Stimulated activated CD4-positive, alpha-beta T cell treated with anti-CD3 and anti-CD28 coated beads, Interleukin-12 subunit alpha, Interleukin-12 subunit beta, amount 100 ng/mL, for 24 hours (primary cell): ENCODE data around the gene TMEFF2.
"Not testable (repeated sequence)": the region's sequence is repeated elsewhere in the genome, so short reads cannot be mapped to it uniquely, and the experiment has no call there.

ENCODE experiments used
- DNase-seq, 2 experiments: peaks; one replicate each; pipeline ENCODE4 v3.0.0-alpha.2; 2020; ENCODE audit warnings: low read depth in 2 of 2

Gene TMEFF2

DNA sequence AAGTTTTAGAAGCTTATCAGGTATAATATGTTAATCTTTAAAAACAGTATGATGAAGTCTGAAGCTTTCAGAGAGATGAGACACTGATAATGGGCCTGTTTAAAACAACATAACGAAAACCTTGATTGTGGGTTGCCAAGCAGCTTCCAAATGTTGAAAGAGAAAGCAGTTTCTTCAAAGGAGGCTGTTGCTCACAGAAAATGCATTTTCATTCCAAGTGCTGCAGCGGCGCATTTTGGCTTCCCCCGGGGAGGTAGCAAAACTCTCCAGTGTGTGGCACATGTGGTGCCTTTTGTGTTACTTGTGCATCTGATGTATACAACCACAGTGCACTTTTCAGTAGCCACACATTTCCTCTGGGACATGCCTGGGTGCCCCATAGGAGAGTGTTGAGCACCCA lies 66.1 kb downstream of the TMEFF2 start:
- DNase-seq: no peak

DNA sequence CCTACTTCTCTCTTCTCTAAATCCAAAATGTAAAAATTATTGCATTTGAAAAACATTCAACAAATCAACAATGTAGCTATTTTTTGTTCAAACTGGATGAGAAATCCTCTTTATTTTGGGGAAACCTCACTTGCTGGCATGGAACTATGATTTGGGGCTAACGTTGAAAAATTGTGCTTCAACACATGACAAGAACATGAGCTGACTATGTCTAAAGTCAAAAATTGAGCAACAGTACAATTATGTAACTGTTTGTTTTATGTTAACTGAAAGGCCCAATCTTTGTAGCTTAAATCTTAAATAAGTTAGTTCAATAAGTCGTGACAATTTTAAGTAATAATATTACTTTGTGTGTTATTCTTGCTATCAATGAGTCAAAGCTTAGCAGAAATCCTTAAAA lies 67.3 kb downstream of the TMEFF2 start:
- DNase-seq: no peak

DNA sequence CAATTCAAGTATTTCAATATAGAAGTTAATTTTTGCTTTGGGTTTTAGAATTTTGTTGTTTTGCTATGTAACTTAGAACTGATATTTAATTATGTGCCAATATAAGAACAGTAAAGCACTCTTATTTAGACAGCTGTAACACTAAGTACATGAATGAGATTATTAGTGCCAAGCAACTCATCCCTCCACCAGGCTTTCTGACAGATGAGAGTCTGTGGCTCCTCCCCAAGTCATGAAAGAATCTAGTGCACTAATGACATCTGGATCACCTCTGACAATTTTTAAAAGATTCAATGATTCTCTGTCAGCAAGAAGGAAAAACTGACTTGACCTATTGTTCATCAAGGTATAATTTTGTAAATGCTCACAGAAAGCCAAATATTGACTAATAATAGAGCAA lies 67.8 kb downstream of the TMEFF2 start:
- DNase-seq: no peak

DNA sequence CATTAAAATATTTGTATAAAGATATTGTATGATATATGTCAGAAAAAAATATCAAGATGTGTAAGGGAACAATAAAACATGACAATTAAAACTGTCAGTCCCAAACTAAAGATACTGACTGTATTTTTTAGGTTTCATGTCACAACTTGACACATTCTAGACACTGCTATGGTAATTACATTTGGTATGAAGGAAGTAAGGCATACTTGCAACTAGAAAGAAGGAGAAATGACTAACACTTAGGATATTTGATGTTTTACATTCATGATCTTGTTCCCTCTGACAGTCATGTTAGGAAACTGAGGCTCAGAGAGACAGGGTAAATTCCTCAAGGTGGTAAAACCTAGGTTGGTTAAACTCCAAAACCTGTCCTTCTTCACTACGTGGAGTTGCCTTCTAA lies 68.3 kb downstream of the TMEFF2 start:
- DNase-seq: no peak

DNA sequence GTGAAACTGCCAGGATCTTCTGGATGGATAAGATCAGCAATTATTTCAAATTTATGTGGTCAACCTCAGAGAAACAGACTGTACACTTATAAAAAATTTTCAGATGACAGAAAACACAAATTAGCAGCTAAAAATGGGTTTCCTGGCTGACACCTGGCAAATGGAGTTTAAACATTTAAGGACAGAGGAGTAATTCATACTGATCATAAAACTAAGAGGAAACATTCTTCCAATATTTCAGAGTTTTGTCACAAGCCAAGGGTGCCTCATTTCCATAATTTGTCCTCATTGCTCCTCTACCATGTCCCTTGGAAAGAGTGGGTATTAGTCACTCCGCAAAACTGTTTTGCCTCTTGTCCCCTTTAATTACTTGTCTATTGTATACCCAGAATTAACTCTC lies 70.2 kb downstream of the TMEFF2 start:
- no peak for DNase-seq

DNA sequence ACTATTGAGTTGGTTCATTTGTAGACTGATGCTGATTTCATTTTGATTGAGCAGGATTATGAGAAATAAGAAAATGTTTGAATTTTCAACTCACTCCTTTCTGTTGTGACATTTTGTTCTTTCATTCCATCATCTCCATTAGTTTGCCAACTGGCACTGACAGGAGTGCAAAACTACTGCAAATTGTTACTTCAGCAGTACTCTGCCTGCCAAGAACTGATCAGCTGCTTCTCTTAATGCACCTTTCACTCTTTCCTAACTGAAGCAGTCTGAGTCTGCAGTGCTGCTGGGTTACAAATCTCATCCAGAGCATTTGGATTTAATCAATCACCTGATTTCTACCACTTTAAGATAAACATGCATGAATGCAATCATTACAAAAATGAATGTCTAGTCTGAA lies 70.9 kb downstream of the TMEFF2 start:
- DNase-seq: no peak

DNA sequence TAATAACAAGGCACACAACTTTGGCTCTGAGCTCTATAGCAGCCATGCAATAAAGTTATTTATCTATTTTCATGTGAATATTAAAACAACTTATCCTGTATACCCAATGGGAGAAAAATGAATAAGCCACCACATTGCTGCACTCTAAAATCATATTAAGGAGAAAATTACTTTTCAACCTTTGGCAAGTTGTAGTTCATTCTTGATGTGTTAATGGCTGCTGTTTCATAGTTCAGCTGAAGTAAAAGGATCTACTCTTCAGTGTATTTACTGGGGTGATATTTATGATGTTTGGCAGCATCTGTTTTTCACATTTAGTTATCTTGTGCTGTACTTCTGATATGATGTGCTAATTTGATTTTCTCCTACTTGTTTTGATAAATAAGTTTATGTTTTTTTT lies 71.8 kb downstream of the TMEFF2 start:
- no peak for DNase-seq

DNA sequence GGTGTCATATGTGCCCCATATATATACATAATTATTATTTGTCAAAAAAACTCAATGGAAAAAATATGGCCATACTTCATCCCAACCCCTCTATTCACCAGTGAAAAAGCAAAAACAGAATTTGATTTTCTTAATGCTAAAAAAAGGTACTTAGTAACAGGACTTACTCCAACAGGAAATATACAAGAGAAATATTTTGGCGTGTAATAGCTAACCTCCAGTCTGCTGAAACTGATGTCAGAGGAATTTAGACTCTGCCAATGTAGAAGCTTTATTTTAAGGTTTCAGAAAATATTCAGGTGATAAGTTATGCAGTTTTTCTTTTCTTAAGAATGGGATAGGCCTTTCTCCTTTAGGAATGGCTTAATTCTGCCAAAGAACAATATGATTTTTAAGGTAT lies 72.6 kb downstream of the TMEFF2 start:
- DNase-seq: no peak

DNA sequence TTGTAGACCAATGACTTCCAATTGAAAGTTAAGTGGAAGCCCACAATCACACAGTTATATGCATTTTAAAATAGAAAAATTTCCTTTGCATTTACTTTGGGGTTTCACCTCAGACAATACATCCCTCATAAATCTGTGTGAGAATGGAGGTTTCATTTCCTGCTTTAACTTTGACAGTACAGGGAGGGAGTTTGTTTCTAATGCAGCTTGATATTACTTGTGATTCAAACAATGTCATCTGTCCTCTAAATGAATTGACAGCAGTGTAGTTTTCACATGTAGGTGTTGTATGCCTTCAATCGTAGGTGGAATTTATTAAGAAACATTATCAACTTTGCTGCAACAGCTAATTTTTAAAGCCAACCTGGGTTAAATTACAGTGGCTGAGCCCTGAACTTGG lies 75.2 kb downstream of the TMEFF2 start:
- DNase-seq: no peak

DNA sequence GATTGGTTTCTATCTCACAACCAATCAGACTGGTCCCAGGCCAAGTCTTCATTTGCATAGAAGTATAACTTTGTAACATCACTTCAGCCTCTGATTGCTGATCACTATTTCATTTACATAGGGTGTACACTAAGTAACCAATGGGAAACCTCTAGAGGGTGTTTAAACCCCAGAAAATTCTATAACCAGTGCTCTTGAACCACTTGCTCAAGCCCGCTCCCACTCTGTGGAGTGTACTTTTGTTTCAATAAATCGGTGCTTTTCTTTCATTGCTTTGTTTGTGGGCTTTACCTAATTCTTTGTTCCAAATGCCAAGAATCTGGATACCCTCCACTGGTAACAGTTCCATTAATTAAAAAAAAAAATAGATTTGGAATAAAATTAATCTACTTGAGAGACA lies 77.0 kb downstream of the TMEFF2 start:
- DNase-seq: no peak

DNA sequence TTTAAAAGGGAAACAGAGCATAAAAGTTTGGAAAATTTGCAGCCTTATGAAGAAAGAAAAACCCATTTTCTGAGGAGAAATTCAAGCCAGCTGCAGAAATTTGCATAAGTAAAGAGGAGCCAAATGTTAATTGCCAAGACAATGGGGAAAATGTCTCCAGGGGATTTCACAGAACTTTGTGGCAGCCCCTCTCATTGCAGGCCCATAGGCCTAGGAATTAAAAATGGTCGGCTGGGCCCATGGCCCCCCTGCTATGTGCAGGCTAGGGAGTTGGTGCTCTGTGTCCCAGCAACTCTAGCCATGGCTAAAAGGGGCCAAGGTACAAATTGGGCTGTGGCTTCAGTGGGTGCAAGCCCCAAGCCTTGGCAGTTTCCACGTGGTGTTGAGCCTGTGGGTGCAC lies 83.2 kb downstream of the TMEFF2 start:
- not testable (repeated sequence) for DNase-seq

DNA sequence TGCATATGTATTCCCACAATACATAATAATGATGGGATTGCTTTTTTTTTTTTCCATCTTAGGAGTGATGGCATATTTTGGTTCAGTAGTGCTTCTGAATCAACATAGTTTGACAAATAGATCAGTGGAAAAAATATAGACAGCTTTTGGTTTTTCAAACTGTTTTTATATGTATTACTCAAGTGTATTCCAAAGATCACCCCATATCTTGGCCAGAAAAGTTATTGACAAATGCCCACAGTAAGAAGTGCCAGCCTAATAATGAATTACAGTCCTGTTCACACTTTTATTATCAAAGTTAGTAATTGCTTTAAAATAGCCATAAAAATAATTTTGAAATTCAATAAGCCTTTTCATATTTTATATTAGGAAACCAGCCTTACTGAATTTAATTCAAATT lies 95.0 kb downstream of the TMEFF2 start:
- DNase-seq: no peak

DNA sequence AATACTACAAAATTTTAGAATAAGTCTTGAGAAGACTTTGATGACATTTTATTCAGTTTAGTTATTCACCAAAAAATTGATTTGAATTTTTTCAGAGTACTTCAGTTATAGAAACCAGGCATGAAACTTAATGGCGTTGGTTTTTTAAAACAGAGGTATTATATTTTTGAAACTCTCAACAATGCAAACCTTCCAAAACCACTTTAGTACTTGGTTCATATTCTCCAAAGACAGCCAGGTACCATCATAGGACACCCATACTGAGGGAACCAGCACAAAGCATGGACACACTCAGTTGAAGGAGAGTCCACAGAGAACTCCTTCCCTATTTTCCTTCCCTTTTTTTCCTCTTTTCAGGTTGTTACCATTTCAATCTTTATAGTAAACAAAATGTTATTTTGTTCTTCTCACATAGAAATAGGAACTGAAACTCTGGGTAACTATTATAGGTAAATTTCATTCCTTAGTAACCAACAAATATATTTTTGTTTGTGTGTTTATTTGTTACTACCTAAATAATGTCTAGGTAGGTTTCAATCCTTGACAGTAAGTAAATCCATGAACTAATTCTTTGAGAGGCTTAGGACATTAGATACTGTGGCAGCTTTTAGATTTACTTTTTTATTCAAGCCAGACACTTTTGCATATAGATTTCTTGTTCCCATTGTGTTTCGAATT lies 95.8 kb downstream of the TMEFF2 start:
- DNase-seq: no peak

DNA sequence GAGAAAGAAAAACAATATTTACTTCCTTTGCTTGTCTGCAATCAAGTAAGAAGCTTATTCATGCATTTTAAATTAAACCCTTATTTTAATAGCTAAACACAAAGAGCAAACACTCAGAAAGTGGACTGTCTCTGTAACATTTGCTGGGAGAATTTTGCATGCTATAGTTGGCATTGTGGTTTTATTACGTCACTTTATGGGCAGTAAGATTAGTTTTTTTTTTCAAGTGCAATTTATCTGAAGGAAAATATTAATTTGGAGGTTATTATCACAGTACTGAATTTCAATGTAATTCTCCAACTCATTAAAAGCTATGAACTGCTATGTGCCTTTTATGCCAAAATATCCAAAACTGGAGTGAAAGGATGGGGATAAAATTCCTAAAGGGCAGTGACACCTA lies 103.3 kb downstream of the TMEFF2 start:
- DNase-seq: no peak

DNA sequence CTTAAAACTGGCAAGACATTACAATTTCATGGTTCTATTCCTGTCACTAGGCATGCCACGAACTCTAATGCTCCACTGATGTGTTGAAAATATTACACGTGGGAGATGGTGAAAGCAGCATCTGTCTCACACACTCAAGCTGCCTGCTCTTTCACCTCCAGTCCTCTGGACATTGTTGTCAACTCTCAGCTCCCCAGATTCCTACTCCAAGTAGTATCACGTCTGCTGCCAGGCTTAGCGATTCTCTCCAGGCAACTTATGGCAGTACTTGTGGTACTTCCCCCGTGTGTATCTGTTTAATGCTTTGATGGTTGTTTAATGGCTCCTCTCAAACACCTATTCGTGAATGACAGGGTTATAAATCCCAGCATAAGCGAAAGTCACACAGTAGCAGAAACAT lies 103.8 kb downstream of the TMEFF2 start:
- DNase-seq: no peak

DNA sequence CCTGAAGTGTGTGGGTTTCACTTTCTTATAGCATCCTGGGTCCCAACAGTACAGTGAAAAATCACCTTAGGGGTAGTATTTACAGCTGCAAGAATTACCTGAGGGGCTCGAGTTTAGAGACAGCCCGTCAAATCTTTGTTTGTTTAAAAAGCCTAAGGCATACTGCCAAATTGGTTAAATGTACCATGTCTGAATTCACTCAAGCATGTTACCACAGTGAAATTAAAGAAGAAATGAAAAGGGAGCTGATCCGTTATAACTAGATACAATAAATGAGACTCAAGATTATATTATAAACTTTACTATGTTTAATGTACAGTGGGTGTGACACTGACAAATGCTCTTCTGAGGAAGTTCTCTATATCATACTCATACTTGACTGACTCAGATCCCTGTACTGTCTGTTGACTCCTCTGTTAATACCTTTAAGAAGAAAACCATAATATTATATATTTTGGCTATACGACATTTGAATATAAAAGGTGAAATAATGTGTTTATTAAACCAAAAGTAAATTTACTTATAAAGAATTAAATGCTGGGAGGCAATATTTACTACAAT lies 107.3 kb downstream of the TMEFF2 start:
- no peak for DNase-seq

DNA sequence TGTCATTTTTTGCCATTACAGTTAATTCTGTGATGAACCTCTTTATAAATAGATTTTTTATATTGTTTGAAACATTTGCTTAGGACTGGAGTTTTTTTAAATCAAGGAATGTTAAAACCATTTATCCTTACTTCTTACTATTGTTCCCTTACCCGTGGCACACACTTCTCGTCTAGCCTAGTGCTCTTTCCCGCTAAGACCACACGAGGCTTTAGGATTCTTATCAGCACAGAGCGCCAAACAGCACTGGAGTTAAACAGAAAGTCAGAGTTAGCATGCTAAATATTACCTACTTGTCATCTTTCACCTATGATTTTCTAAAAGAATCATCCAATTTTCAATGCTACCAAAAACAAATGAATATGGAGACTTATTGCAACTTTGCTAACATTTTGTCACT lies 112.6 kb downstream of the TMEFF2 start:
- DNase-seq: no peak

DNA sequence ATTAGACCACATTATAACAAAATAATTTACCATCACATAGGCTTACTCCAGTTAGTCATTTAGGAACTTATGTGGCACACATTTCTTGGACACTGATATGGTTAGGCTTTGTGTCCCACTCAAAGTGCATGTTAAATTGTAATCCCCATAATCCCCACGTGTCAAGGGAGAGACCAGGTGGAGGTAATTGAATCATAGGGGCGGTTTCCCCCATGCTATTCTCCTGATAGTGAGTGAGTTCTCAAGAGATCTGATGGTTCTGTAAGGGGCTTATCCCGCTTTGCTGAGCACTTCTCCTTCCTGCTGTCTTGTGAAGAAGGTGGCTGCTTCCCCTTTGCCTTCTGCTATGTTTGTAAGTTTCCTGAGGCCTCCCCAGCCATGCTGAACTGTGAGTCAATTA lies 114.6 kb downstream of the TMEFF2 start:
- not testable (repeated sequence) for DNase-seq

DNA sequence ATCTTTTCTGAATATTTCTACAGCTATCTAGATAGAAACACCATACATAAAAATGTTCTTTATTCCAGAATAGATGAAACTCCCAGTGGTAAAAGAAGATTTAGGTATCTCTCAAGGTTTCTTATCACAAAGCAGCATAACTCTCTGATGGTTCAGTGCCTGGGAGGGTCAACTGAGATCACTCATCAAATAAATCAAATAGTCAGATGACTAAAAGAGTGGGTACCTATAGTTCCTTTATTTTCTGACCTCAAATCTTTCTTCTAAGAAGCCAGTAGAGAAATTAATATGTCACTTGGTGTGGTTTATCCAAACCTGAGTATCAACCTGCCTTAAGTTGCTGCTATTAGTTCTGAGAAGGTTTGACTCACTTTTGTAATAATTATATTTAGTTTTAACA lies 120.9 kb downstream of the TMEFF2 start:
- DNase-seq: no peak

DNA sequence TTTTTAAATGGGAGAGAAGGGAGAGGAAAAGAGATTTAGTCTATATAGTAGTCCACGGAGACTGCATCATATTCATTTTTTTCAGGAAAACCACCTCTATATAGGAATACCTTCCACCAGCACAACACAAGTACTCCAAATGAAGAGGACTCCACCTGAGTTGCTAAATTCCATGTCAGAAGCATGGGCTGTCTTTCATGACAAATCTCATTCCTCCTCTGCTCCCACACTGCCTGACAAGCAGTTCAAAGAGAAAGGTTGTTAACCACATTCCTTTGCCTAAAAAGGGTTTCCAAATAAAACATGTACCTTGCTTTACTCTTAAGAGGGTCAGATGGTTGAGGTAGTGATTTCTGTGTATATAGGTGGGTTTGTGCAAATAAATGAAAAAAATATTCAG lies 122.0 kb downstream of the TMEFF2 start:
- no peak for DNase-seq

DNA sequence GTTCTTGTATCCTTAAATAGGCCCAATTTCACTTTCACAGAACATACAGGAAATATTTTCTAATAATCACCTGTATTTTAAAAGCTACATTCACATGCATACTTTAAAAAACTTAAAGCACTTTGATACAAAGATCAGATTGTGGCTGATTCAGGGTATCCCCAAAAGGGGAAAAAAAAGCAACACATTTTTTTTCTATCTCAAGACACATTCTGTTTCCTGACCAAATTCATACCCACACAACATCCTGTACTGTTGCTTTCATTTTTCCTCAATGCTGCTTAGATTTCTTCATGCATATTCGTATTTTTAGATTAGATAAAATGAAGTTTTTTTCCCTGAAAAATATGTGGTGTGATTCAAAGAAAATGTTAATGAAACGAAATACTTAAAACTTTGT lies 122.5 kb downstream of the TMEFF2 start:
- no peak for DNase-seq

DNA sequence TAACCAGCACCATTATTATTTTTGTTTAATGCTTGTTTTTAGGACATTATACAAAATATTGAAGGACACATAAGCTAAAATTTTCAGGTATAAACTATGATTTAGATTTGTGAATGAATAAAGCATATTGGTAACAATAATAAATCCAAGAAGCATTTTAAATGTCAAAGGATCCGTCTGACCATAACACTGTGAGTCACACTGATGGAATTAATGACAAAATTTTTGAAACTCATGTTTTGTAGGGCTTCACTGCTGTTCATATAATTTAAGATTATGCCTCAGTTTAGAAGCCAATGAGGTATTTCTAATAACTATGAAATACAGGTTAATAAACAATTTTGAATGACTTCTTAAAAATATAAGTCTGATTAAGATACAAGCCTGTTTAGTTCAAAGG lies 124.6 kb downstream of the TMEFF2 start:
- no peak for DNase-seq

DNA sequence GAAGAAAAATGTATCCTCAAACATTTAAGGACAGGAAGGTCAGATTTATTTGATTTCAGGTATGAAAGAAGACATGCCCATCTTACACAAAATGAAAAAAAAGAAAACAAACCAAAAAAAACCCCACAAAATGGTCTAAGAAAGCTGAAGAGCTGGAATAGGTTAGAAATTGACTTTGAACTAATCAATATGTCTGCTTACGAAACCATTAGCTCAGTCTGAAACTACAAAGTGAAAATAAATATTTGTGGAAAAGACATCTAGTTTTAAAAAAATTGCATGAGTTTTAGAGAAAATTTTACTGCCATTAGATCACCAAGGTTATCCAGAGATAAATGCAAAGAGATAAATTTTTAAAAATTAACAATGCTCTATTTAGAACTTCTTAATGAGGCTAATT lies 125.3 kb downstream of the TMEFF2 start:
- DNase-seq: no peak

DNA sequence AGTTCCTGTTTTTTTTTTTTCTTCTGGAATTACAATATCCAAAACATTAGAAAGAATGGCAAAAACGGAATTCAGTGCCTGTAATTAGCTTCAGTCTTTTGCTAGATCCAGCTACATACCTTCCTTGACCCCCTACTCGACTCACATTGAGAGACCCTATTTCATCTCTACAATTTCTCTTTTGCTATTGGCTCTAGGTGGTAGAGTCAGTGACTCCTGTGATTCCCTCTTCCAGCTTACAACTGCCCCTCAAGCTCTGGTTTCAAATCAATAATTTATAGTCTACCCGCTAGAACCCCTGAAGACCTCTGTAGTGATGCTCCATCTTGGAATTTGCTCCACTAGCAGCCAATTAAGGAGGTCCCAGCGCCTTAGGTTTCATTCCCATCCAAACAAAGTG lies 125.8 kb downstream of the TMEFF2 start:
- DNase-seq: no peak
